Astrocyte (in vitro differentiated cells and primary cell): ENCODE measurements around the gene SLC25A41.

Source experiments
- CTCF ChIP-seq: IDR thresholded peaks from 2 replicates; pipeline ENCODE4 v1.5.1; 2011; ENCODE audit warnings: low read depth, mild to moderate bottlenecking, inconsistent platforms, low read length, moderate library complexity; ENCODE audit not compliant: insufficient read depth
- EZH2 ChIP-seq: IDR thresholded peaks from 2 replicates; pipeline ENCODE4 v1.6.1; 2012; ENCODE audit warnings: mild to moderate bottlenecking, low read length, inconsistent platforms; ENCODE audit not compliant: insufficient read depth

- TF ChIP-seq CTCF: no peak
- TF ChIP-seq EZH2: no peak
Measured at GRCh38 chr19:6455924-6456323, 22.4 kb upstream of the SLC25A41 start.
